H1 (cell line): ENCODE measurements around the gene SCD. TPM values are rescaled to one million over a fixed set of nuclear protein-coding genes. Genes with fewer than 3 reads are reported as not detected.
"Not testable (repeated sequence)": the region's sequence is repeated elsewhere in the genome, so short reads cannot be mapped to it uniquely, and the experiment has no call there.

Experiments
- CTCF ChIA-PET: fragments of 300-600 bp; sonication (Branson Sonifier 250); formaldehyde crosslinking; loops from one replicate; lab custom pipeline; 2021; ENCODE audit not compliant: partially characterized antibody; lab: Charles Lee
- POLR2A ChIA-PET: fragments of 300-600 bp; sonication (Branson Sonifier 250); formaldehyde crosslinking; loops from one replicate; lab custom pipeline; 2021; ENCODE audit warnings: inconsistent platforms; ENCODE audit not compliant: partially characterized antibody; lab: Charles Lee
- DNase-seq, 2 experiments: peaks; one replicate each; pipeline versions ENCODE4 v3.0.0 to v3.0.0-alpha.2; 2010 to 2022; ENCODE audit warnings: low spot score in 2 of 2, low read depth in 1 of 2, mixed read lengths in 1 of 2
- FAIRE-seq: peaks from 2 replicates; lab custom pipeline; 2011; peaks lifted over from hg19 to GRCh38; lab: Jason Lieb, UNC
- H2AFZ ChIP-seq: 2 replicates; pipeline ENCODE4 v1.8.1; 2012; ENCODE audit warnings: low read length, inconsistent platforms
- H2AK5ac ChIP-seq: 2 replicates; pipeline ENCODE4 v1.6.1; 2013; ENCODE audit warnings: low read depth, low read length
- H2BK120ac ChIP-seq: replicated peaks from 2 replicates; pipeline ENCODE3; 2013; ENCODE audit warnings: low read depth, low read length, inconsistent platforms
- H2BK12ac ChIP-seq: 2 replicates; pipeline ENCODE4 v1.6.1; 2013; ENCODE audit warnings: low read depth, low read length
- H2BK15ac ChIP-seq: 2 replicates; pipeline ENCODE4 v1.6.1; 2013; ENCODE audit warnings: low read length
- H2BK20ac ChIP-seq: 2 replicates; pipeline ENCODE4 v1.6.1; 2013; ENCODE audit warnings: low read length
- H2BK5ac ChIP-seq: 2 replicates; pipeline ENCODE4 v1.6.1; 2013; ENCODE audit warnings: low read depth, low read length
- H3K14ac ChIP-seq: 2 replicates; pipeline ENCODE4 v1.6.1; 2013; ENCODE audit warnings: inconsistent platforms; ENCODE audit not compliant: insufficient read length
- H3K18ac ChIP-seq: 2 replicates; pipeline ENCODE4 v1.6.1; 2013; ENCODE audit warnings: low read length; ENCODE audit errors: extremely low read depth
- H3K23ac ChIP-seq: 2 replicates; pipeline ENCODE4 v1.6.1; 2013; ENCODE audit warnings: inconsistent platforms; ENCODE audit not compliant: insufficient read length
- H3K23me2 ChIP-seq: 2 replicates; pipeline ENCODE4 v1.6.1; 2013; ENCODE audit warnings: low read depth, low read length
- H3K27ac ChIP-seq: 2 replicates; pipeline ENCODE4 v1.6.1; 2011; ENCODE audit warnings: low read depth, low read length, inconsistent platforms
- H3K27me3 ChIP-seq, 4 experiments: replicated peaks in 1 of 4; 1 replicate in 1 of 4; 2 replicates in 3 of 4; pipeline versions ENCODE4 v1.6.1 to v1.8.1; 2011 to 2013; ENCODE audit warnings: low read length in 3 of 4, mild to moderate bottlenecking in 3 of 4, inconsistent platforms in 2 of 4, mixed read lengths in 2 of 4, moderate library complexity in 1 of 4; ENCODE audit not compliant: control insufficient read depth in 3 of 4, insufficient read depth in 3 of 4; ENCODE audit errors: extremely low read depth in 1 of 4
- H3K36me3 ChIP-seq, 4 experiments: 2 replicates each; pipeline versions ENCODE4 v1.6.1 to v1.8.1; 2011 to 2013; ENCODE audit warnings: mild to moderate bottlenecking in 4 of 4, low read length in 3 of 4, moderate library complexity in 2 of 4, control low read depth in 1 of 4, inconsistent platforms in 1 of 4; ENCODE audit not compliant: insufficient read depth in 4 of 4, control insufficient read depth in 2 of 4
- H3K4ac ChIP-seq: replicated peaks from 2 replicates; pipeline ENCODE3; 2013; ENCODE audit warnings: low read length, low read depth, mixed read lengths, inconsistent platforms; ENCODE audit not compliant: insufficient read length
- H3K4me1 ChIP-seq, 4 experiments: replicated peaks in 1 of 4; 1 replicate in 1 of 4; 2 replicates in 3 of 4; pipeline versions ENCODE4 v1.6.1 to v1.8.1; 2011 to 2013; ENCODE audit warnings: low read length in 3 of 4, inconsistent platforms in 2 of 4, mixed read lengths in 1 of 4; ENCODE audit not compliant: insufficient read depth in 4 of 4, control insufficient read depth in 3 of 4
- H3K4me2 ChIP-seq, 2 experiments: 2 replicates each; pipeline versions ENCODE4 v1.6.1 to v1.8.1; 2011 to 2013; ENCODE audit warnings: low read depth in 2 of 2, low read length in 2 of 2, control low read depth in 1 of 2, inconsistent platforms in 1 of 2, mild to moderate bottlenecking in 1 of 2; ENCODE audit not compliant: insufficient read depth in 1 of 2
- H3K4me3 ChIP-seq, 4 experiments: fragments of 200-600, 300-600 bp in 1 of 4; sonication (generic), shearing (Covaris generic), sonication (Bioruptor Twin) in 1 of 4; 2 replicates each; pipeline versions ENCODE4 v1.5.1 to v1.8.1; 2011 to 2016; ENCODE audit warnings: low read length in 4 of 4, low read depth in 3 of 4, control low read depth in 2 of 4, inconsistent platforms in 2 of 4, mild to moderate bottlenecking in 2 of 4, mixed read lengths in 1 of 4, moderate library complexity in 1 of 4; ENCODE audit not compliant: insufficient read depth in 2 of 4; ENCODE audit errors: extremely low read depth in 1 of 4
- H3K56ac ChIP-seq: replicated peaks from 2 replicates; pipeline ENCODE3; 2013; ENCODE audit warnings: low read depth, mild to moderate bottlenecking, mixed read lengths, low read length, inconsistent platforms; ENCODE audit not compliant: insufficient read length
- H3K79me1 ChIP-seq: 2 replicates; pipeline ENCODE4 v1.6.1; 2013; ENCODE audit warnings: low read depth, low read length, control low read depth
- H3K79me2 ChIP-seq, 2 experiments: 2 replicates each; pipeline versions ENCODE4 v1.6.1 to v1.8.1; 2012 to 2013; ENCODE audit warnings: low read length in 2 of 2, mild to moderate bottlenecking in 2 of 2, inconsistent platforms in 1 of 2; ENCODE audit not compliant: insufficient read depth in 2 of 2, control insufficient read depth in 1 of 2
- H3K9ac ChIP-seq, 4 experiments: replicated peaks in 1 of 4; 1 replicate in 1 of 4; 2 replicates in 3 of 4; pipeline versions ENCODE4 v1.6.1 to v1.8.1; 2011 to 2013; ENCODE audit warnings: low read depth in 3 of 4, low read length in 3 of 4, control low read depth in 2 of 4, mild to moderate bottlenecking in 2 of 4, moderate library complexity in 2 of 4, inconsistent platforms in 1 of 4; ENCODE audit errors: extremely low read depth in 1 of 4
- H3K9me3 ChIP-seq, 2 experiments: 2 replicates each; pipeline versions ENCODE4 v1.6.1 to v1.8.1; 2012 to 2013; ENCODE audit warnings: mild to moderate bottlenecking in 2 of 2, moderate library complexity in 2 of 2, control low read depth in 1 of 2, inconsistent platforms in 1 of 2, low read depth in 1 of 2, low read length in 1 of 2, mixed read lengths in 1 of 2; ENCODE audit not compliant: insufficient read depth in 2 of 2
- H4K20me1 ChIP-seq, 2 experiments: replicated peaks in 1 of 2; 2 replicates each; pipeline versions ENCODE3 to v1.8.1; 2011 to 2013; ENCODE audit warnings: inconsistent platforms in 2 of 2, low read length in 2 of 2, mild to moderate bottlenecking in 1 of 2; ENCODE audit not compliant: insufficient read depth in 2 of 2, control insufficient read depth in 1 of 2
- H4K5ac ChIP-seq: 2 replicates; pipeline ENCODE4 v1.6.1; 2013; ENCODE audit warnings: low read length, low read depth, mixed read lengths, inconsistent platforms; ENCODE audit not compliant: insufficient read length
- H4K8ac ChIP-seq: 2 replicates; pipeline ENCODE4 v1.8.0; 2013; ENCODE audit warnings: mild to moderate bottlenecking, moderate library complexity, low read length, inconsistent platforms; ENCODE audit not compliant: insufficient read depth; ENCODE audit errors: extremely low read depth
- H4K91ac ChIP-seq: replicated peaks from 2 replicates; pipeline ENCODE3; 2013; ENCODE audit warnings: low read length, mixed read lengths, inconsistent platforms; ENCODE audit not compliant: insufficient read length
- WGBS, 2 experiments: shearing (Covaris generic) in 1 of 2; methylation state at CpG; one replicate each; pipeline versions ENCODE4 v1.1.6 to v1.1.7; 2013 to 2015; ENCODE audit warnings: low lambda C conversion rate in 2 of 2, mixed read lengths in 2 of 2, inconsistent platforms in 1 of 2, low coverage in 1 of 2, missing lambda C conversion rate in 1 of 2; ENCODE audit not compliant: insufficient replicate concordance in 2 of 2, insufficient coverage in 1 of 2, insufficient read length in 1 of 2; ENCODE audit errors: extremely low coverage in 1 of 2, missing lambda C conversion rate in 1 of 2; 5-methylcytosine and 5-hydroxymethylcytosine counted together
- polyA plus RNA-seq, 7 experiments: library from polyadenylated mRNA; depleted of rRNA in 3 of 7; stranded (reverse) in 5 of 7; unstranded in 2 of 7; fragments of >200 nt in 5 of 7; fragments of 200-250 nt in 2 of 7; gene quantifications; 1 replicate in 5 of 7; 2 replicates in 1 of 7; 4 replicates in 1 of 7; pipeline versions ENCODE4 v1.2.1 to v1.2.3, GENCODE V29; 2011 to 2013; ENCODE audit warnings: missing spikeins in 2 of 7, mixed read lengths in 2 of 7
- total RNA-seq: library from RNA; stranded (reverse); fragmentation: NEBNext Ultra II Directional; extraction: Animal tissue kit (Norgen Biotek cat#: 25700); gene quantifications from 2 replicates; pipeline ENCODE4 v1.2.1, GENCODE V29; 2021

Gene SCD
- total and polyA plus RNA-seq, 2 of the 8 experiments (the other 6 are each of a cell fraction or from before 2014, with no cell fraction given) = 397 to 621 TPM

- peaks cover 10% of the 10 kb centered on the region for H3K23me2 ChIP-seq
- not testable (repeated sequence) for H4K20me1 ChIP-seq, DNase-seq, H2AFZ ChIP-seq, FAIRE-seq, H3K14ac ChIP-seq, H3K36me3 ChIP-seq, H3K23ac ChIP-seq, H4K8ac ChIP-seq, H2BK5ac ChIP-seq, H3K27me3 ChIP-seq, H3K9me3 ChIP-seq, H2BK15ac ChIP-seq, H2AK5ac ChIP-seq, H3K79me1 ChIP-seq
- peak overlapping the region; percentile 90; the same call in 1 of the 2 replicates for H3K27ac ChIP-seq
- H3K9ac ChIP-seq = peak overlapping the region in 2 of 4 experiments; percentile 84 to 91; a peak in 4 of 7 replicates
- H3K79me2 ChIP-seq = peaks cover 0 to 25% of the 10 kb centered on the region in 2 experiments; a peak in 2 of 4 replicates
- peak overlapping the region; percentile 94 for H3K4ac ChIP-seq
- H3K4me1 ChIP-seq = peaks cover 8 to 25% (median 9%) of the 10 kb centered on the region in 4 experiments
- H2BK20ac ChIP-seq = peak overlapping the region; percentile 9; the same call in 1 of the 2 replicates
- H4K91ac ChIP-seq = peak overlapping the region; percentile 98
- ChIA-PET POLR2A (interaction anchor here (0.6 to 4.6 kb wide), 21 partner anchors 10 to 144 kb away, joined by 3 to 85 read pairs (median 6); partner anchors contain the start of genes CWF19L1, PKD2L1 and SCD), CTCF (interaction anchor here (0.6 to 1.4 kb wide), 6 partner anchors 9 to 130 kb away, joined by 3 to 4 read pairs (median 3); no protein-coding TSS in a partner anchor)
- H4K5ac ChIP-seq = peak overlapping the region; percentile 97
- H2BK12ac ChIP-seq = peak overlapping the region; percentile 65; the same call in 1 of the 2 replicates
- H2BK120ac ChIP-seq = peak overlapping the region; percentile 43
- peak overlapping the region; percentile 55 to 71 (median 66) for H3K4me3 ChIP-seq
- H3K4me2 ChIP-seq = peak overlapping the region; percentile 71 to 73
- WGBS, 2 experiments = 73% methylated on average over 7 of the region's 7 CpGs; no CpG with 5 or more reads in 1 of the 2 experiments
- peak overlapping the region; percentile 98 for H3K56ac ChIP-seq
- H3K18ac ChIP-seq = peak overlapping the region; percentile 99
Observed at GRCh38 chr10:100374677-100375353, 27.8 kb downstream of the SCD start.
